GM21528 (cell line): ENCODE results near the gene RNF13.
"Not testable (repeated sequence)": the region's sequence is repeated elsewhere in the genome, so short reads cannot be mapped to it uniquely, and the experiment has no call there.

Source experiments
- ATAC-seq: cut with Tn5 transposase; IDR thresholded peaks from one replicate; pipeline ENCODE4 v1.9.1; 2021; ENCODE audit warnings: mild to moderate bottlenecking, moderate library complexity; ENCODE audit not compliant: unreplicated experiment, low FRiP score

RNF13 gene

GRCh38 chr3:149796026-149796425 is 17.0 kb upstream of the RNF13 start:
- no peak for ATAC-seq

DNA sequence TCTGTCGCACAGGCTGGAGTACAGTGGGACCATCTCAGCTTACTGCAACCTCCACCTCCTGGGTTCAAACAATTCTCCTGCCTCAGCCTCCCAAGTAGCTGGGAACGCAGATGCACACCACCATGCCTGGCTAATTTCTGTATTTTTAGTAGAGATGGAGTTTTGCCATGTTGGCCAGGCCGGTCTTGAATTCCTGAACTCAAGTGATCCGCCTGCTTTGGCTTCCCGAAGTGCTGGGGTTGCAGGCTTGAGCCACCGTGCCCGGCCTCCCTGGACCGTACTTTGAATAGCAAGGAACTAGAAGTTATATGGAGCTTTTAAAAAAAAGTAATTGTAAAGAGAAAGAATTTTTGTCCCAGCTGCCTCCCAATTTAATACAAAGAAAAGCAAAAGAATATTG is 12.3 kb upstream of the RNF13 start:
- ATAC-seq: no peak

DNA sequence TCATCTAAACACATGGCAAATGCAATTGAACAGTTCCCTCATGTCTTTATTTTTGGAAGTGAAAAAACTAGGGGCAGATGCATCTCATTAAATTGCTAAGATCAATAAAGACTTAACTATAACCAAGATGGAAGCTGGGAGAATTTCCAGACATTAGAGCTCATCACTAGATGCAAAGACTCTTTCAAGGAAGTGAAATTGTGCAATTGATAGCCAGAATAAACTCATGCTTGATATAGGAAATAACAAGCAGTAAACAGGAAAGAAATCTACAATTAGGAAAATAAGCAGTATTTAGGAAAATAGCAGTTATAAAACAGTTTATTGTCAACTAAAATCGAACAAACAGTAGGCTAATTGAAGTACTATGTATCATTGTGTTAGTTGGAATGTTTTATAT is 11.8 kb upstream of the RNF13 start:
- ATAC-seq: no peak

DNA sequence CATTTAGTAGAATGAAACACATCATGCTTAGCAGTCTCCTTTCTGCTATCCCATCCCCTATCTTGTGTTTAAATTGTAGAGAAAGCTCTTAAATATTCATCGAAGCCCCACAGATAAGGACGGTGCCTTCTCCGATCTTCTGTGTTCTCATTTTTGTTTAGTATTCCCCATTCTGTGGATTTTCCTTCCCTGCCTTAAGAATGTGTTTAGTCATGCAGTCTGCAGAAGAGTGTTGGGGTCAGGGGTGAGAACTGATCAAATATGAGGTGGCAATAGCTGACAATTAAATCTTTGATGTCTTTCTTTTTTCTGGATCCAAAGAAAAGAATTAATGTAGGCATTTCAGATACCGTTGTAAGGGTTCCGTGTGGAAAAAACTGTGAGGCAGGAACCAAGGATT is 11.4 kb upstream of the RNF13 start:
- no peak for ATAC-seq

DNA sequence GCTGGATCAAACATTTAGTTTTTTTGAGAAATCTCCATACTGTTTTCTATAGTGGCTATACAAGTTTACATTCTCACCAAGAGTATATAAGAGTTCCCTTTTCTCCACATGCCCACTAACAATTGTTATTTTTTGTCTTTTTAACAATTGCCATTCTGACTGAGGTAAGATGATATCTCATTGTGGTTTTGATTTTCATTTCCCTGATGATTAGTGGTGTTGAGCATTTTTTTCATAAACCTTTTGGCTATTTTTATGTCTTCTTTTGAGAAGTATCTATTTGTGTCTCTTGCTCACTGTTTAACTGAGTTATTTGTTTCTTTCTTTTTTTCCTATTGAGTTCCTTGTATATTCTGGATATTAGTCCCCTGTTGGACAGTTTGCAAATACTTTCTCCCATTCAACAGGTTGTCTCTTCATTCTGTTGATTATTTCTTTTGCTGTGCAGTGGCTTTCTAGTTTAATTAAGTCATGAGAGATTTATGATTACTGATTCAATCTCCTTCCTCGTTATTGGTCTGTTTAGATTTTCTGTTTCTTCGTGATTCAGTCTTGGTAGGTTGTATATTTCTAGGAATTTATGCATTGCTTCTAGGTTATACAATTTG is 6.7 kb upstream of the RNF13 start:
- no peak for ATAC-seq

- no peak for ATAC-seq
Measured at GRCh38 chr3:149808209-149808829, 4.7 kb upstream of the RNF13 start.

- ATAC-seq: no peak
Measured at GRCh38 chr3:149809699-149810098, 3.3 kb upstream of the RNF13 start.

DNA sequence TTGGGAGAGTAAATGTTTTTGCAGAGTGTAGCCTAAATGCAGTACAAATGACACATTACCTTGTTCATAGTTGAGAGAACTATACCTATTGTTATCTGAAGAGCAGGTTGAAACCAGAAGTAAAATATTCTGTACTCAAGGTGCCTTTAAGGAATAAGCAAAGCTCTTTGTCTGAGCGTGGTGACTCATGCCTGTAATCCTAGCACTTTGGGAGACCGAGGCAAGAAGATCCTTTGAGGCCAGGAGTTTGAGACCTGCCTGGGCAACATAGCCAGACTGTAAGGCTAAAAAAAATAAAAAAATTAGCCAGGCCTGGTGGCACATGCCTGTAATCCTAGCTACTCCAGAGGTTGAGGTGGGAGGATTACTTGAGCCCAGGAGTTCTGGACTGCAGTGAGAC is 2.2 kb upstream of the RNF13 start:
- no peak for ATAC-seq

GRCh38 chr3:149812165-149812605 is 830 bp upstream of the RNF13 start:
- ATAC-seq: no peak

DNA sequence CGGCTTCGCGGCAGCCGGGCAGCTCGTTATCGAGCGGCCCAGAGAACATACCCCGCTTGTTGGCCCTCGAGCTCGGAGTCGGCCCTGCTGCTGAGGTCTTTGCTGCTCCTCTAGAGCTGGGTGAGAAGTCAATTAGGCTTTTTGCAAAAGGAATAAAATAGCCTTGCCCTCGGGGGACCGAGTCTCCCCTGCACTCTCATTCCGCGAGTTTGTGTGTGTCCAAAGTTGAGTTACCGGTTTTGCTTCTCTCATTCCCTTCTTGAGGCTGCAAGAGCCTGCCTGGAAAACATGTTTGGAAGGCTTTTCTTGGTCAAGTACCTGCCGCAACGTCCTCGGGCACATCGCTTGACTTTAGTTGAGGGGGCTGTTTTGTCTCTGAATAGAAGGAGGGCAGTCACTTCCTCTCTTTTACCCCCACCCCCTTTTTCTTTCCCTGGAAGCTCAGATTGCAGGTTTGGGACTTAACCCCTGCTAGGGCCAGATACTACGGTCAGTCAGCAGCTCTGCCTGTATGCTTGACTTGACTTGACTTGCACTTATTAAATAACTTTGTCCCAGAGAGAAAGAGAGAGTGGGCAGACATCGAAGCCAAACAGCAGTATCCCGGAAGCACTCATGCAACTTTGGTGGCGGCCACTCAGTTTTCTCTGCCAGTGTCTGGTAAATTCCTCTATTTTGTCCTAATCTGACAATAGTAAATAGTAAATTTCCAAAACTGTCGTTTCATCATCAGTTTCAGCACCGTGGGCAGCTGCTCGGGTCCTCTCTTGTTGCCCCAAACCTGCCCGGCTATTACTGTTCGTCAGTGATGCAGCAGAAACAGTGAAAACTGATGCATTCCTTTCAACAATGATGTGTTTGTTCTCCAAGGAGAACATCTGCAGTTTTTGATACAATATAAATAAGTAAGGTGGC is 609 bp downstream of the RNF13 start:
- ATAC-seq: peak; percentile 20

DNA sequence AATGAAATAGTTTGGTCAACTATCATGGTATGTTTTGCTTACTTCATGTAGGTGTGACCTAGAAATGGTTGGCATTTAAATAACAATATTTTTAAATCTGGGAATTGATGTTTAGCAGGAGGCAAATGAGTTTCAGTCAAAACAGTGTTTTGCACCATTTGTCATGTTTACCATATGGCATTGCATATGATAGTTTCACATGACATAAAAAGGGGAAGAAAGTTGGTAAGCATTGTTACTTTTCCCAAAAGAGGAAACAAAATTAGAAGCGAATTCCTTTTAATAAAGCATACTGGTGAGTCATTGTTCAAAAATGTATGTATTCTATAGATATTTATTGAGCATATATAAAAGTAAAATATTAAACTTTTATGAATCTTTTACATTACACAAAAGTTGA is 2.3 kb downstream of the RNF13 start:
- ATAC-seq: no peak

DNA sequence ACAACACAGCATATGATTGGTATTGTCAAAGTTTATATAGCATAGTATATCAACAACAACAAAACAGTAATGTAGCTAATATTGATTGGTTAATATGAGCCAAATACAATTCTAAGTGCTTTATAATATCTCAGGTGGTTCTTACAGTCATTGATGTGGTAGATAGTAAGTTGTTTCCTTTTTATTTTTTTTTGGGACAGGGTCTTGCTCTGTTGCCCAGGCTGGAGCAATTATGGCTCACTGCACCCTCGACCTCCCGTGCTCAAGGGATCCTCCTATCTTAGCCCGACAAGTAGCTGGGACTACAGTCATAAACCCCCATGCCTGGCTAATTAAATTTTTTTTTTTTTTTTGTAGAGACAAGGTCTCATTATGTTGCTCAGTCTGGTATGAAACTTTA is 2.7 kb downstream of the RNF13 start:
- no peak for ATAC-seq

DNA sequence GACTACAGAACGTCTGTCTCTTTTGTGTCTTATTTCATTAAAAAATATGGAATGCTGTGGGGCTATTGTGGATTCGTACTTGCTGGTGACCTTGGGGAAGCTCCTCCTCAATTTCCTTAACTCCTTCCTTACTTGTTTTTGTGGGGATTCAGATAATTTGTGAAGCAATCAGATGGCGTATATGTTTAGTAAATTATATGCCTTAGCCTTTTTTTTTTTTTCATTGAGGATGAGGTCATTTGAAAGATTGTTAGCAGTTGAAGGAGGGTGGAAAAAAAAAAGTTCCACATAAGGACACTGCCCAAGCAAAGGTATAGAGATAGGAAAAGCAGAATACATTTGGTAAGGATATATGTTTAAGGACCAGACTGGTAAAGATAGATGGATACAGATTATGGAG is 3.3 kb downstream of the RNF13 start:
- ATAC-seq: no peak

DNA sequence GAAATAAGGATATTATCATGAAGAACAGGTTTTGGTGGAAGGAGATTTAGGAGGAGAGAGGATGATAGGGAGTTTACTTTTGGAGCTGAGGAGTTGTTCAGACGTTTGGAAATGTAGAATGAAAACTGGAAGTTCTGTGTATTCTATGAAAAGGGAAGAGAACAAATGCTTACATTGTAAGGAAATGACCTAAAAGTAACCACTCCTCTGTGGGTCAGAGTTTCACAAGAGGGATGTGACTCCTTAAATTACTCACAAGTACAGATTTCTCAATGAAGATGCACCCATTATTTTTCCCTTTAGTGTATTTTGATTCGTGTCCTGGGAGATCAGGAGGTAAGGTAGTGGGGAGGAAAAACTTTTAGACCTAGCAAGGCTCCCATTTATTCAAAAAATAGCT is 4.0 kb downstream of the RNF13 start:
- ATAC-seq: no peak

DNA sequence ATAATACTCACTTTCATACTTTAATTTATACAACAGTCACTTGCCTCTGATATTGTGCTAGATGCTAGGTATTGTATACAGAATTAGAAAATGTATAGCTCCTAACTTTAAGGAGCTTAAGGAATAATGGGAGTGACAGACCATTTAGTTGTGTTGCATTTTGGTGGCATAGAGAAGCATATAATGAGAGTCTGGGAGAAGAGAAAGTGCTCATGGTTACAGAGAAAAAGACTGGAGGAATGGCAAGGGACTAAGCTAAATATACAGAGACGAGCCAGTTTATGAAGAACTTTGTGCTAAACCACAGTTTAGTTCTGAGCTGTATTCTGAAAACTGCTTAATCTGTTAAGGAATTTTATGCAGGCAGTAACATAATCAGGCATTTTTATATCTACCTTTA is 6.4 kb downstream of the RNF13 start:
- no peak for ATAC-seq

- ATAC-seq: no peak
Measured at GRCh38 chr3:149820183-149820582, 7.2 kb downstream of the RNF13 start.

DNA sequence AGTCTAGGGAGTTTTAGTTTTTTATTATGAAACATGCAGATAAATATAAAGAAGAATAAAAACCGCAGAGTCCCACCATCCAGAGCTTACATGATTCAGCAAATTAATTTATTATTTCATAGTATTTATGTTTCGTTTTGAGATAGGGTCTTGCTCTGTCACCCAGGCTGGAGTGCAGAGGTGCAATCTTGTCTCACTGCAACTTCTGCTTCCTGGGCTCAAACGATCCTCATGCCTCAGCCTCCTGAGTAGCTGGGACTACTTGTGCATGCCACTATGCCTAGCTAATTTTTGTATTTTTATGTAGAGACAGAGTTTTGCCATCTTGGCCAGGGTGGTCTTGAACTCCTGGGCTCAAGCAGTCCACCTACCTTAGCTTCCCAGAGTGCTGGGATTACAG is 13.6 kb downstream of the RNF13 start:
- ATAC-seq: no peak

DNA sequence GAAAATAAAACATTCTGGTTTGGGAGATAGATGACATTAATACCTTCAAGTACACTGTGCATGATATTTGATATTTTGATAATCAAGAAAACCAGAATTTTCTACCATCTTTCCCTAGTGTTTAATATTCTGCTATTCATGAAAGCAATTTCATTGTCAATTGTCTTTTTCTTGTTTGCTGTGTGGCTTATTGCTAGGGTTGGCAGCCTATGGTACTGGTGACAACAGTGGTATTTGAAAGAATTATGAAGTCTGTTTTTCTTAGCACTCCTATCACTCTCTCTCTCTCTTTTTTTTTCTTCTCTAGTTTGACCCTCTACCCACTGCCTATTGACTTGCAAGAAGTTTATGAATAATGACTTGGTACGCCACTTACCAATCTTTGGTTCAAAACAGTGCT is 15.4 kb downstream of the RNF13 start:
- ATAC-seq: no peak

DNA sequence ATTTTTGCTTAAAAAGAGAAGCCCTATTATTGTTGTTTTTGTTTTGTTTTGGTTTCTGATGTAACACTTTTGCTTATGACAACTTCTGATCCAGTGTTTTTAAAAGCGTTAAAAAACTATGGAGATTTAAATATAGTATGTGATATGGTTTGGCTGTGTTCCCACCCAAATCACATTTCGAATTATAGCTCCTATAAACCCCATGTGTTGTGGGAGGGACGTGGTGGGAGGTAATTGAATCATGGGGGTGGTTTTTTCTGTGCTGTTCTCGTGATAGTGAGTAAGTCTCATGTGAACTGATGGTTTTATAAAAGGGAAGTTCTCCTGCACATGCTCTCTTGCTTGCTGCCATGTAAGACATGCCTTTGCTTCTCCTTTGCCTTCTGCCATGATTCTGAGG is 16.6 kb downstream of the RNF13 start:
- ATAC-seq: not testable (repeated sequence)

DNA sequence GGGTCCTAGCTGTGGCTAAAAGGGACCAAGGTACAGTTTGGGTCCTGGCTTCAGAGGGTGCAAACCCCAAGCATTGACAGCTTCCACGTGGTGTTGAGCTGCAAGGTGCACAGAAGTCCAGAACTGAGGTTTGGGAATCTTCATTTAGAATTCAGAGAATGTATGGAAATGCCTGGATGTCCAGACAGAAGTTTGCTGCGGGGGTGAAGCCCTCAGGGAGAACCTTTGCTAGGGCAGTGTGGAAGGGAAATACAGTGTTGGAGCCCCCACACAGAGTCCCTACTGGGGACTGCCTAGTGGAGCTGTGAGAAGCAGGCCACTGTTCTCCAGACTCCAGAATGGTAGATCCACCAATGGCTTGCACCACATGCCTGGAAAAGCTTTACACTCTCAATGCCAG is 17.9 kb downstream of the RNF13 start:
- no peak for ATAC-seq

DNA sequence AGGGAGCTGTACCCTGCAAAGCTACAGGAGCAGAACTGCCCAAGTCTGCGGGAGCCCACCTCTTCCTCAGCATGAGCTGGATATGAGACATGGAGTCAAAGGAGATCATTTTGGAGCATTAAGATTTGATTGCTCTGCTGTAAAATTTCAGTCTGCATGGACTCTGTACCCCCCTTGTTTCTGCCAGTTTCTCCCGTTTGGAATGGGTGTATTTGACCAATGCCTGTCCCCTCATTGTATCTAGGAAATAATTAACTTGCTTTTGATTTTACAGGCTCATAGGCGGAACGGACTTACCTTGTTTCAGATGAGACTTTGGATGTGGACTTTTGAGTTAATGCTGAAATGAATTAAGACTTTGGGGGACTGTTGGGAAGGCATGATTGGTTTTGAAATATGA is 18.3 kb downstream of the RNF13 start:
- no peak for ATAC-seq

- ATAC-seq: no peak
Measured at GRCh38 chr3:149832086-149832485, 19.1 kb downstream of the RNF13 start.
